Fibroblast of lung (primary cell): Measurements from ENCODE around the gene TPCN2. TPM values are rescaled to one million over a fixed set of nuclear protein-coding genes. Genes with fewer than 3 reads are reported as not detected.
A peak's percentile ranks its signal among the peaks of the same experiment; 100 is the strongest.

Source experiments
- DNase-seq, 2 donors: peaks; one replicate each; pipeline versions ENCODE4 v3.0.0 to v3.0.0-alpha.2; 2010; ENCODE audit warnings: low read depth in 2 of 2
- H2AFZ ChIP-seq: 2 replicates; pipeline ENCODE4 v1.5.1; 2012; ENCODE audit warnings: low read length, control low read depth, inconsistent platforms
- H3K27ac ChIP-seq: 2 replicates; pipeline ENCODE4 v1.5.1; 2011; ENCODE audit warnings: low read length, control low read depth; ENCODE audit not compliant: insufficient read depth
- H3K27me3 ChIP-seq: 2 replicates; pipeline ENCODE4 v1.5.1; 2011; ENCODE audit warnings: mild to moderate bottlenecking, low read length; ENCODE audit not compliant: control insufficient read depth, insufficient read depth
- H3K36me3 ChIP-seq: 2 replicates; pipeline ENCODE4 v1.5.1; 2011; ENCODE audit warnings: low read length; ENCODE audit not compliant: control insufficient read depth, insufficient read depth
- H3K4me1 ChIP-seq: 2 replicates; pipeline ENCODE4 v1.5.1; 2011; ENCODE audit warnings: low read length; ENCODE audit not compliant: control insufficient read depth, insufficient read depth; ENCODE audit errors: extremely low read depth
- H3K4me2 ChIP-seq: 2 replicates; pipeline ENCODE4 v1.5.1; 2011; ENCODE audit warnings: low read length, control low read depth; ENCODE audit not compliant: insufficient read depth; ENCODE audit errors: extremely low read depth
- H3K4me3 ChIP-seq, 4 experiments: fragments of 200-600 bp in 1 of 4; sonication (generic) in 1 of 4; replicated peaks in 1 of 4; 2 replicates each; pipeline ENCODE4 v1.5.1; 2011 to 2016; ENCODE audit warnings: low read length in 4 of 4, low read depth in 3 of 4, mild to moderate bottlenecking in 3 of 4, control low read depth in 2 of 4, inconsistent platforms in 1 of 4, mixed read lengths in 1 of 4; ENCODE audit not compliant: insufficient read depth in 1 of 4; ENCODE audit errors: control extremely low read depth in 1 of 4
- H3K79me2 ChIP-seq: 2 replicates; pipeline ENCODE4 v1.5.1; 2012; ENCODE audit warnings: mild to moderate bottlenecking, low read length, inconsistent platforms; ENCODE audit not compliant: control insufficient read depth, insufficient read depth
- H3K9ac ChIP-seq: 2 replicates; pipeline ENCODE4 v1.5.1; 2011; ENCODE audit warnings: mild to moderate bottlenecking, low read length, control low read depth; ENCODE audit not compliant: insufficient read depth
- H3K9me3 ChIP-seq: 2 replicates; pipeline ENCODE4 v1.5.1; 2012; ENCODE audit warnings: low read depth, low read length; ENCODE audit not compliant: control insufficient read depth, insufficient read depth
- H4K20me1 ChIP-seq: 2 replicates; pipeline ENCODE4 v1.5.1; 2011; ENCODE audit warnings: low read length; ENCODE audit not compliant: control insufficient read depth, insufficient read depth; ENCODE audit errors: extremely low read depth
- EZH2 ChIP-seq: IDR thresholded peaks from 2 replicates; pipeline ENCODE4 v1.5.1; 2012; ENCODE audit warnings: low read length, control low read depth, mild to moderate bottlenecking; ENCODE audit errors: missing control alignments
- polyA plus RNA-seq, 2 donors: library from polyadenylated mRNA; depleted of rRNA in 1 of 2; stranded (reverse) in 1 of 2; unstranded in 1 of 2; fragments of >200 nt; gene quantifications; 2 replicates each; pipeline ENCODE4 v1.2.1, GENCODE V29; 2011 to 2012; ENCODE audit warnings: missing spikeins in 1 of 2
- total RNA-seq: library from RNA; depleted of rRNA; stranded (reverse); fragments of >200 nt; gene quantifications from 2 replicates; pipeline ENCODE4 v1.2.1, GENCODE V29; 2014
- TF ChIP-seq, protein P1 (sequence below), 2 donors: IDR thresholded peaks in 1 of 2; conservative IDR thresholded peaks in 1 of 2; 1 replicate in 1 of 2; 2 replicates in 1 of 2; pipeline ENCODE4 v1.5.1; 2011 to 2012; ENCODE audit warnings: low read length in 2 of 2, control low read depth in 1 of 2, inconsistent platforms in 1 of 2, low read depth in 1 of 2, mild to moderate bottlenecking in 1 of 2

TPCN2 gene
- total and polyA plus RNA-seq, 2 donors (not counting 1 experiment from before 2014, with no cell fraction given) = 9.7 to 11.7 TPM

DNA sequence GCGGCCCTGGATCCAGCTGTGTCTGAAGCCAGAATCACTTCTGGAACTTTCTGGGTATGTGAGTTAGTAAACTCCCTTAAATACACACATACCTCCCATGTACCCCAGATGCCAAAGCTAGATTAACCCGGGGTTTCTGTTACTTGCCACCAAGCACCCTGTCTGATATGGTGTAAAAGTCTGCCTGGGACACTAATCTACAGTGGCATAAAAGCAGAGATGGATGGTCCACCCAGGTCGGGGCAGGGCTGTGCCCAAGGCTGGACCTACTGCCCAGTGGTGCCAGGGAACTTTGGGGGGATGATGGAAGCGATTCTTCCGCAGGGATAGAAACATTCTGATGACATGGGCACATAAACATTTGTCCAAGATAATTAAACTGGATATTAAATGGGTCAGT lies 48.3 kb upstream of the TPCN2 start:
- TF ChIP-seq EZH2 = no peak
- TF ChIP-seq, protein P1, sequence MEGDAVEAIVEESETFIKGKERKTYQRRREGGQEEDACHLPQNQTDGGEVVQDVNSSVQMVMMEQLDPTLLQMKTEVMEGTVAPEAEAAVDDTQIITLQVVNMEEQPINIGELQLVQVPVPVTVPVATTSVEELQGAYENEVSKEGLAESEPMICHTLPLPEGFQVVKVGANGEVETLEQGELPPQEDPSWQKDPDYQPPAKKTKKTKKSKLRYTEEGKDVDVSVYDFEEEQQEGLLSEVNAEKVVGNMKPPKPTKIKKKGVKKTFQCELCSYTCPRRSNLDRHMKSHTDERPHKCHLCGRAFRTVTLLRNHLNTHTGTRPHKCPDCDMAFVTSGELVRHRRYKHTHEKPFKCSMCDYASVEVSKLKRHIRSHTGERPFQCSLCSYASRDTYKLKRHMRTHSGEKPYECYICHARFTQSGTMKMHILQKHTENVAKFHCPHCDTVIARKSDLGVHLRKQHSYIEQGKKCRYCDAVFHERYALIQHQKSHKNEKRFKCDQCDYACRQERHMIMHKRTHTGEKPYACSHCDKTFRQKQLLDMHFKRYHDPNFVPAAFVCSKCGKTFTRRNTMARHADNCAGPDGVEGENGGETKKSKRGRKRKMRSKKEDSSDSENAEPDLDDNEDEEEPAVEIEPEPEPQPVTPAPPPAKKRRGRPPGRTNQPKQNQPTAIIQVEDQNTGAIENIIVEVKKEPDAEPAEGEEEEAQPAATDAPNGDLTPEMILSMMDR (conservative IDR thresholded peaks at IDR 0.05 in 1 of 2, IDR thresholded peaks at IDR 0.05 in 1 of 2; ENCODE audit: low read depth in 1 of 2, low read length in 2 of 2) = no peak
- H3K9ac ChIP-seq = no peak overlapping the region
- H3K36me3 ChIP-seq = peaks cover 20% of the 10 kb centered on the region
- H2AFZ ChIP-seq = no peak overlapping the region
- H3K4me2 ChIP-seq = no peak overlapping the region
- H4K20me1 ChIP-seq = no peaks in the 10 kb centered on the region
- H3K9me3 ChIP-seq = no peaks in the 10 kb centered on the region
- H3K79me2 ChIP-seq = peaks cover 2% of the 10 kb centered on the region
- H3K4me3 ChIP-seq = no peak overlapping the region
- no peaks in the 10 kb centered on the region for H3K27me3 ChIP-seq
- no peak for DNase-seq
- H3K27ac ChIP-seq = peak overlapping the region; percentile 50
- peaks cover 24% of the 10 kb centered on the region for H3K4me1 ChIP-seq

DNA sequence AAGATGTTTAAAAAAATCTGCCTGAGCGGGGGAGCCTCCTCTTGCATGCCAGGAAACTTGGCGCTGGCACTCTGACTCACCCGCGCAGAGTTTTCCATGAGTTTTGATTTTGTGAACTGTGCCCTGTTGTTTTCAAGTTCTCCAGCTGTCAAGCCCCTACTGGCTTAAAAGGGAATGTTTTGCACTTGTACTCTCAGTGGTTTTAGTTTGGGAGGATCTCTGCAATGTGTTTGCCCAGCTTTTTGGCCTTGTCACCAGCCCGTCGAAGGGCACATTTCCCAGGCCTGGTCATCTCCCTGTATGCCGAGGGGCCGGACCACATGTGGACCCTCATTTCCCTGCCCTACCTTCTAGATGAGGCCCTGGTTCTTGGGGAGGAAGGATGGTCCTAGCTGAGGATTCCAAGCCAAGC lies 47.9 kb upstream of the TPCN2 start:
- no peak overlapping the region for H3K4me2 ChIP-seq
- no peak overlapping the region for H3K4me3 ChIP-seq
- no peaks in the 10 kb centered on the region for H4K20me1 ChIP-seq
- H3K36me3 ChIP-seq = peaks cover 24% of the 10 kb centered on the region
- no peak overlapping the region for H2AFZ ChIP-seq
- peak overlapping the region; percentile 50 for H3K27ac ChIP-seq
- H3K9ac ChIP-seq = no peak overlapping the region
- DNase-seq = peak; percentile 84 to 90
- peaks cover 24% of the 10 kb centered on the region for H3K4me1 ChIP-seq
- peaks cover 7% of the 10 kb centered on the region for H3K79me2 ChIP-seq
- H3K9me3 ChIP-seq = no peaks in the 10 kb centered on the region
- TF ChIP-seq EZH2 = no peak
- TF ChIP-seq, protein P1 (conservative IDR thresholded peaks at IDR 0.05 in 1 of 2, IDR thresholded peaks at IDR 0.05 in 1 of 2; ENCODE audit: low read depth in 1 of 2, low read length in 2 of 2) = peak; percentile 67 to 75
- H3K27me3 ChIP-seq = no peaks in the 10 kb centered on the region

DNA sequence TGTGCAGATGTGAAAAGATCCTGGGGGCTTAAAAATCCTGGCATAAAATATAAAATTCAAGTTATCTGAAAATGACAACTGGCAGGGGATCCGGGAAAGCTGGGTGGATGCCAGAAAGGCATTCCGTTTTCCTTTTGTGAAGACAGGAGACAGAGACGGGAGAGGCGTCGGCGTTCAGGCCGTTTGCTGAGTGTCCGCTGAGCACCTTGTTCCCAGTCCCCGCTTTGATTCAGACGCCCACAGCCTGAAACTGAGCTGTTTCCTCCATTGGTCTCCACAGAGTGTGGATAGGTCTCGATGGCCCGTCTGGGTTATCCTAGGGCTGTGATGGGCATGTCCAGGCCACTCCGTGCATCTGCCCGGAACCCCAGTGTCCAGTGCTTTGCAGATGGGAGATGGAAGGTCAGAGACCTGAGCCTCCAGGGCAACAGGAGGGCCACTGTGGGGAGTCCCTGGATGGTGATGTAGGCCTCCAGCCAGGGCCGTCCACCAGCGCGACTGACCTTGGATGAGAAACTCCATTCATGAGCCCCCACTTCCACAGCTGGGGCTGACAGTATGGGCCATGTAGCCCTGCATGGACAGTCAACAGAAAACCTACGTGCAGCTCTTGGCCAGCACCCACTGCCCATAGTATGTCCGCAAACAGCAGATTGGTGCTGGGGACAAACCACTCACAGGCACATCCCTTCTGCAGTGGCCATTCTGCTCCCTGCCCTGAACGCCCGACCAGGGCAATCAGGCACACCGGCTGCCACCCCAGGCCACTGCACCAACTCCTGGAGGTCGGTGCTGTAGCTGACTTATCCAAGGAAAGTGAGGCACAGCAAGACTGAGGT lies 47.3 kb upstream of the TPCN2 start:
- H3K9ac ChIP-seq = no peak overlapping the region
- H2AFZ ChIP-seq = no peak overlapping the region
- TF ChIP-seq, protein P1 (conservative IDR thresholded peaks at IDR 0.05 in 1 of 2, IDR thresholded peaks at IDR 0.05 in 1 of 2; ENCODE audit: low read depth in 1 of 2, low read length in 2 of 2) = no peak
- TF ChIP-seq EZH2 = no peak
- H3K4me2 ChIP-seq = no peak overlapping the region
- no peaks in the 10 kb centered on the region for H3K27me3 ChIP-seq
- H4K20me1 ChIP-seq = no peaks in the 10 kb centered on the region
- DNase-seq = no peak
- H3K27ac ChIP-seq = peak overlapping the region; percentile 7
- H3K4me3 ChIP-seq = no peak overlapping the region
- no peaks in the 10 kb centered on the region for H3K9me3 ChIP-seq
- H3K36me3 ChIP-seq = peaks cover 27% of the 10 kb centered on the region
- peaks cover 24% of the 10 kb centered on the region for H3K4me1 ChIP-seq
- H3K79me2 ChIP-seq = peaks cover 11% of the 10 kb centered on the region
